ENCODE measurements around the gene TOB1. TPM values are rescaled to one million over a fixed set of nuclear protein-coding genes. Genes with fewer than 3 reads are reported as not detected.

Gene TOB1
- total and polyA plus RNA-seq, 2 experiments from 2014 or later, result 8.4 to 93.8 TPM

DNA sequence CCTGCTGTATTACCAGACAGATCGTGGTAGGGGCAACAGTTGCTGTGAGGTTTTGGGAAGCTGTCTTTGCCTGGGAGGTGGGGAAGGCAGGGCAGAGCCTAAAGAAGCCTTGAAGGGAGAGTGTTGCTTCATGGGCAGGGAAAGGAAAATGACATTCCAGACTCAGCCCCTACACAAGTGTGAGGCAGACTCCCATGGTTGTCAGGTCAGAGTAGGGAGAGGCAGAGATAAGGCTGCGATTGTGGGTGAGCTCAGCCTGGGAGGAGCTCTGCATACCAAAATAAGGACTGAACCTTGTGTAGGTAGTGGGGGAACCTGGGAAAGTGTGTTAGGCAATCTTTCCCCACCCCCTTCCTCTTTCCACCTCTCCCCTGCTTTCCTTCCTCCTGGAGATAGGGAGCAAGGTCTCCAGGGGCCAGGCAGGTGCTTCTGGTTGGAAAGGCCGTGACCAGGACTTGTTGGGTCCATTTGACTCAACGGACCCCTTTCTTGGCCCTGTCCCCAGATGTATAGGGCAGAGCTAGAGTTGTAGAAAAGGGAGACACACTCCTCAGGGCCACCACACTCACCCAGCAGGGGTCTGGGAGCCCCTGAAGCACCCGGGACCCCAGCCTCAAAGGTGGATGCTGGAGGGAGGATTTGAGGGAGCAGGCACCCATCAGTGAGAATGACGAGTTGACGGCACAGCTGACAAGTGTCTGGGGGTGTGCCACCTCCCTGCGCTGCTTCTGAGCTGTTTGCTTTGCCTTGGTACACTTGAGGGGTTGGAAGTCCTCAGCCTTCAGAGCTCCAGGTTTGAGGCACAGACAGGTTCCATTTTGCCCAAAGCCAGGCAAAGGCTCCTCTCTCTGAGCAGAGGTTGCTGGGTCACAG, 18.5 kb upstream of the TOB1 start:
- H3K9me2 ChIP-seq (ENCODE audit: insufficient read depth), result no peaks in the 10 kb centered on the region
- no peak overlapping the region for H3K4me3 ChIP-seq
- DNase-seq, result no peak
- no peak overlapping the region for H3K27ac ChIP-seq
- no peaks in the 10 kb centered on the region for H3K9me3 ChIP-seq (ENCODE audit: low read depth)
- no peaks in the 10 kb centered on the region for H4K20me1 ChIP-seq (ENCODE audit: insufficient read depth)
- H3K4me2 ChIP-seq (ENCODE audit: unreplicated experiment), result no peak overlapping the region
- no peak for TF ChIP-seq EZH2 (IDR thresholded peaks at IDR 0.05; ENCODE audit: insufficient read depth, poor library complexity, severe bottlenecking)
- no peak for TF ChIP-seq EZH2phosphoT487 (IDR thresholded peaks at IDR 0.05; ENCODE audit: insufficient read depth, low read depth)
- H3K4me1 ChIP-seq (ENCODE audit: insufficient read depth), result peaks cover 6% of the 10 kb centered on the region
- in situ Hi-C loops (cut with MboI), result no loop called here
- H3K27me3 ChIP-seq (replicated peaks; ENCODE audit: insufficient read depth), result no peaks in the 10 kb centered on the region
- no peak overlapping the region for H2AFZ ChIP-seq
- peaks cover 3% of the 10 kb centered on the region; the same call in 1 of the 2 replicates for H3F3A ChIP-seq (ENCODE audit: insufficient read depth)
- no peak overlapping the region for H3K9ac ChIP-seq
- no peaks in the 10 kb centered on the region for H3K36me3 ChIP-seq (ENCODE audit: low read depth)
- no peaks in the 10 kb centered on the region for H3K79me2 ChIP-seq (ENCODE audit: insufficient read depth)
- whole genome bisulfite sequencing, 2 experiments (ENCODE audit: low coverage in 1 of 2, low lambda C conversion rate in 2 of 2, missing lambda C conversion rate in 2 of 2), result 68 to 81% methylated on average over 8 of the region's 8 CpGs

GRCh38 chr17:50883850-50884438, 17.8 kb upstream of the TOB1 start:
- in situ Hi-C loops (cut with MboI), result no loop called here
- no peaks in the 10 kb centered on the region for H3K27me3 ChIP-seq (replicated peaks; ENCODE audit: insufficient read depth)
- H3K4me2 ChIP-seq (ENCODE audit: unreplicated experiment), result no peak overlapping the region
- H3K4me3 ChIP-seq, result no peak overlapping the region
- no peak overlapping the region for H3K27ac ChIP-seq
- H2AFZ ChIP-seq, result no peak overlapping the region
- H3K79me2 ChIP-seq (ENCODE audit: insufficient read depth), result no peaks in the 10 kb centered on the region
- H3K4me1 ChIP-seq (ENCODE audit: insufficient read depth), result peaks cover 6% of the 10 kb centered on the region
- DNase-seq, result no peak
- 87% methylated on average over 5 of the region's 5 CpGs for WGBS, 2 experiments (ENCODE audit: low coverage in 1 of 2, low lambda C conversion rate in 2 of 2, missing lambda C conversion rate in 2 of 2)
- no peaks in the 10 kb centered on the region for H3K36me3 ChIP-seq (ENCODE audit: low read depth)
- no peak for TF ChIP-seq EZH2 (IDR thresholded peaks at IDR 0.05; ENCODE audit: insufficient read depth, poor library complexity, severe bottlenecking)
- TF ChIP-seq EZH2phosphoT487 (IDR thresholded peaks at IDR 0.05; ENCODE audit: insufficient read depth, low read depth), result no peak
- no peak overlapping the region for H3K9ac ChIP-seq
- H3K9me3 ChIP-seq (ENCODE audit: low read depth), result no peaks in the 10 kb centered on the region
- no peaks in the 10 kb centered on the region for H4K20me1 ChIP-seq (ENCODE audit: insufficient read depth)
- no peaks in the 10 kb centered on the region for H3K9me2 ChIP-seq (ENCODE audit: insufficient read depth)
- H3F3A ChIP-seq (ENCODE audit: insufficient read depth), result peaks cover 3% of the 10 kb centered on the region; the same call in 1 of the 2 replicates

- WGBS, 2 experiments (ENCODE audit: low coverage in 1 of 2, low lambda C conversion rate in 2 of 2, missing lambda C conversion rate in 2 of 2), result 80 to 83% methylated on average over 7 of the region's 7 CpGs
- peak; percentile 88 for DNase-seq
- in situ Hi-C loops (cut with MboI), result no loop called here
Measured at GRCh38 chr17:50882851-50883250, 16.7 kb upstream of the TOB1 start.

GRCh38 chr17:50881182-50881581, 15.0 kb upstream of the TOB1 start:
- peaks cover 3% of the 10 kb centered on the region; the same call in 1 of the 2 replicates for H3F3A ChIP-seq (ENCODE audit: insufficient read depth)
- peaks cover 6% of the 10 kb centered on the region for H3K4me1 ChIP-seq (ENCODE audit: insufficient read depth)
- no peaks in the 10 kb centered on the region for H3K36me3 ChIP-seq (ENCODE audit: low read depth)
- no peaks in the 10 kb centered on the region for H3K79me2 ChIP-seq (ENCODE audit: insufficient read depth)
- no peak for DNase-seq
- H3K27me3 ChIP-seq (replicated peaks; ENCODE audit: insufficient read depth), result no peaks in the 10 kb centered on the region
- no peaks in the 10 kb centered on the region for H4K20me1 ChIP-seq (ENCODE audit: insufficient read depth)
- WGBS, 2 experiments (ENCODE audit: low coverage in 1 of 2, low lambda C conversion rate in 2 of 2, missing lambda C conversion rate in 2 of 2), result 90% methylated on average over 2 of the region's 2 CpGs
- TF ChIP-seq EZH2 (IDR thresholded peaks at IDR 0.05; ENCODE audit: insufficient read depth, poor library complexity, severe bottlenecking) (no peak), EZH2phosphoT487 (IDR thresholded peaks at IDR 0.05; ENCODE audit: insufficient read depth, low read depth) (no peak)
- in situ Hi-C loops (cut with MboI), result no loop called here
- H3K9me2 ChIP-seq (ENCODE audit: insufficient read depth), result no peaks in the 10 kb centered on the region
- no peak overlapping the region for H2AFZ ChIP-seq
- no peak overlapping the region for H3K4me2 ChIP-seq (ENCODE audit: unreplicated experiment)
- H3K9ac ChIP-seq, result no peak overlapping the region
- H3K9me3 ChIP-seq (ENCODE audit: low read depth), result no peaks in the 10 kb centered on the region
- H3K27ac ChIP-seq, result no peak overlapping the region
- no peak overlapping the region for H3K4me3 ChIP-seq

More at GRCh38 chr17:50882851-50883250, 16.7 kb upstream of the TOB1 start:
- no peaks in the 10 kb centered on the region for H3K27me3 ChIP-seq (replicated peaks; ENCODE audit: insufficient read depth)
- H3K4me2 ChIP-seq (ENCODE audit: unreplicated experiment), result peak overlapping the region; percentile 64
- H3K9ac ChIP-seq, result no peak overlapping the region
- H3K4me3 ChIP-seq, result no peak overlapping the region
- no peaks in the 10 kb centered on the region for H3K36me3 ChIP-seq (ENCODE audit: low read depth)
- H2AFZ ChIP-seq, result no peak overlapping the region
- H3K79me2 ChIP-seq (ENCODE audit: insufficient read depth), result no peaks in the 10 kb centered on the region
- H3K9me2 ChIP-seq (ENCODE audit: insufficient read depth), result no peaks in the 10 kb centered on the region
- H3K4me1 ChIP-seq (ENCODE audit: insufficient read depth), result peaks cover 6% of the 10 kb centered on the region
- no peak overlapping the region for H3K27ac ChIP-seq
- H3K9me3 ChIP-seq (ENCODE audit: low read depth), result no peaks in the 10 kb centered on the region
- H4K20me1 ChIP-seq (ENCODE audit: insufficient read depth), result no peaks in the 10 kb centered on the region
- TF ChIP-seq EZH2 (IDR thresholded peaks at IDR 0.05; ENCODE audit: insufficient read depth, poor library complexity, severe bottlenecking) (no peak), EZH2phosphoT487 (IDR thresholded peaks at IDR 0.05; ENCODE audit: insufficient read depth, low read depth) (no peak)
- peaks cover 3% of the 10 kb centered on the region; the same call in 1 of the 2 replicates for H3F3A ChIP-seq (ENCODE audit: insufficient read depth)
